Nephron (organoid): Measurements from ENCODE around the gene DUSP14.

Experiments
- H3K27ac Mint-ChIP-seq, 3 experiments: 2 replicates each; pipeline ENCODE4 v1.8.0; 2020; ENCODE audit warnings: mixed read lengths in 3 of 3, mild to moderate bottlenecking in 2 of 3, moderate library complexity in 1 of 3
- H3K27me3 Mint-ChIP-seq: 2 replicates; pipeline ENCODE4 v1.8.0; 2021; ENCODE audit warnings: low read depth, mild to moderate bottlenecking, moderate library complexity, mixed read lengths
- H3K36me3 Mint-ChIP-seq: 2 replicates; pipeline ENCODE4 v1.8.0; 2020; ENCODE audit warnings: low read depth, mixed read lengths
- H3K4me1 Mint-ChIP-seq: 2 replicates; pipeline ENCODE4 v1.8.0; 2020; ENCODE audit warnings: mixed read lengths
- H3K4me3 Mint-ChIP-seq, 3 experiments: 2 replicates each; pipeline ENCODE4 v1.8.0; 2020; ENCODE audit warnings: mild to moderate bottlenecking in 3 of 3, mixed read lengths in 3 of 3, moderate library complexity in 2 of 3
- H3K9me3 Mint-ChIP-seq: 2 replicates; pipeline ENCODE4 v1.8.0; 2020; ENCODE audit warnings: mixed read lengths
- TF ChIP-seq, protein P1 (sequence below), 3 experiments: fragments of 200-600 bp; sonication (generic); IDR thresholded peaks; one replicate each; pipeline ENCODE4 v1.5.0; 2021; ENCODE audit warnings: antibody characterized with exemption in 3 of 3; ENCODE audit not compliant: unreplicated experiment in 3 of 3

DUSP14 gene

DNA sequence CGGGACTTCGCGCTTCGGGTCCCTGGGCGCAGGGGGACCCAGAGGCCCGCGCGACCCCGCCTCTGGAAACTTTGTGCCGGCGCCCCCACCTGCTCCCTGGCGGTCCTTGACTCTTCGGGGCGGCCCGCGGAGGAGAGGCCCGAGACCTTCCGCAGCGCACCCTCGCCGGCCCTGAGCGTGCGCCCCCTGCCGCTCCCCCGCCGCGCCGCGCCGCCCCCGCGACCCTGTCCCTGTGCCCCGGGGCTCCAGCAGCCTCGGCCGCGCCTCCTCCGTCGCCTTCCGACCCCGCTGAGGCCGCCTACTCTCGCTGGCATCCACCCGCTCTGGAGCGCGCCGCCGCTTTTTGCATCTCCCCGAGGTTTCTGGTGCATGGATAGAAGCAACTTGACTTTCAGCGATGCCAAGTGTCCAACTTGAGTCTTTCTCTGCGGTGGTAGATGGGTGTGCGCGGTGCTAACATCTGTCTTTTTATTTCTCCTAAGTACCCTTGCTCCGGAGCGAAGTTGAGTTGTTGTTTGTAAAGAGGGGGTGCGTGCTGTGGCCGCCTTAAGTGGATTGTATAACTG, 414 bp downstream of the DUSP14 start:
- no peaks in the 10 kb centered on the region for H3K9me3 Mint-ChIP-seq

DNA sequence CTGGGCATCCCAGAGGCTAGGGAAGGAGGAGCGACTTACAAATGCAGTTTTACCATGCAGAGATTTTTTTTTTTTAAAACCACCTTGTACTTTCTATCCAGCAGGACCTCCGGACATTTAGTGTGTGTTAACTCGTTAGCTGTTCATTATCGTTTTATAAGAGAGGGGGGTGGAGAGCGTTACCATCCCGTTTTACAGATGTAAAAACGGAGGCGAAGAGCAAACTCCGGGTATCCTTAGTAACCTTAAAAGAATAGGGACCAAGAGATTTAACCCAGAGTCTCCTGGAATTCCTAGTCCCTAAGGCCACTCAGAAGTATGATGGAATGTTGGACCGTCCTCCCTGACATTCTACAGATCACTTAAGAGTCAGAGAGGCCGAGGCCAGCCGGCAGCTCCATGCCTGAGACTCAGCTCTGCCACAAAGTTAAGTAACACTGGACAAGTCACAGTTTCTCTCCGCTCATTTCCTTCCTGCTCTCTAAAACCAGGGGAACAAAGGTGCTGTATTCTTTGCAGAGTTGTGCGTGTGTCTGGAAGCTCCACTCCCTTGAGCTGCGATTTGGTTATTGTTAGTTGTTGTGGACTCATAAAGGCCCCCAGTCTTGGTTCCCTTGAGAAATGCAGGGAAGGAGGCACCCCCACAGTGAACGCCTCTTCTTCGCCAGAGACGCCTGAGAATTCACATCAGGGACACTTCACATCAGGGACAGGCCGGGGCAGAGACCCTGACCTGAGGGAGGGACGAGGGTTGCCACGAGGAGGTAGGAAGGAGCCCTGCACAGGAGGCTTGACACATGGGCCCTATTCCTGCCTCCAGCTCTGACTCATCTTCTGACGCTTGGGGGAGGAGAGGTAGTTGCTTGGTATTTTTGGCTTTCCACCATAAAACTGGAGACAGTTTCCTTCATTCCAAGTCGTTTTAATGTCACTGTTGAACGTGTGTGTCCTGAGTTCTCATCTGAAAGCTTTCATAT, 1.2 kb downstream of the DUSP14 start:
- Mint-ChIP-seq H3K36me3 (no peaks in the 10 kb centered on the region), H3K27ac (peak overlapping the region; percentile 40 to 86 (median 75)), H3K4me3 (peak overlapping the region; percentile 90 to 95 (median 93)), H3K9me3 (no peaks in the 10 kb centered on the region), H3K4me1 (peaks cover 44% of the 10 kb centered on the region), H3K27me3 (peaks cover 7% of the 10 kb centered on the region)
- TF ChIP-seq, protein P1, sequence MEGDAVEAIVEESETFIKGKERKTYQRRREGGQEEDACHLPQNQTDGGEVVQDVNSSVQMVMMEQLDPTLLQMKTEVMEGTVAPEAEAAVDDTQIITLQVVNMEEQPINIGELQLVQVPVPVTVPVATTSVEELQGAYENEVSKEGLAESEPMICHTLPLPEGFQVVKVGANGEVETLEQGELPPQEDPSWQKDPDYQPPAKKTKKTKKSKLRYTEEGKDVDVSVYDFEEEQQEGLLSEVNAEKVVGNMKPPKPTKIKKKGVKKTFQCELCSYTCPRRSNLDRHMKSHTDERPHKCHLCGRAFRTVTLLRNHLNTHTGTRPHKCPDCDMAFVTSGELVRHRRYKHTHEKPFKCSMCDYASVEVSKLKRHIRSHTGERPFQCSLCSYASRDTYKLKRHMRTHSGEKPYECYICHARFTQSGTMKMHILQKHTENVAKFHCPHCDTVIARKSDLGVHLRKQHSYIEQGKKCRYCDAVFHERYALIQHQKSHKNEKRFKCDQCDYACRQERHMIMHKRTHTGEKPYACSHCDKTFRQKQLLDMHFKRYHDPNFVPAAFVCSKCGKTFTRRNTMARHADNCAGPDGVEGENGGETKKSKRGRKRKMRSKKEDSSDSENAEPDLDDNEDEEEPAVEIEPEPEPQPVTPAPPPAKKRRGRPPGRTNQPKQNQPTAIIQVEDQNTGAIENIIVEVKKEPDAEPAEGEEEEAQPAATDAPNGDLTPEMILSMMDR (IDR thresholded peaks at IDR 0.05; ENCODE audit: unreplicated experiment in 3 of 3), result no peak

More for the DNA sequence above, 414 bp downstream of the DUSP14 start:
- Mint-ChIP-seq H3K27ac (peak overlapping the region; percentile 40 to 86 (median 75)), H3K4me1 (peaks cover 42% of the 10 kb centered on the region), H3K36me3 (no peaks in the 10 kb centered on the region), H3K4me3 (peak overlapping the region; percentile 90 to 95 (median 93)), H3K27me3 (peaks cover 7% of the 10 kb centered on the region)
- TF ChIP-seq, protein P1 (IDR thresholded peaks at IDR 0.05; ENCODE audit: unreplicated experiment in 3 of 3), result peak; percentile 51 to 58 (median 54)

DNA sequence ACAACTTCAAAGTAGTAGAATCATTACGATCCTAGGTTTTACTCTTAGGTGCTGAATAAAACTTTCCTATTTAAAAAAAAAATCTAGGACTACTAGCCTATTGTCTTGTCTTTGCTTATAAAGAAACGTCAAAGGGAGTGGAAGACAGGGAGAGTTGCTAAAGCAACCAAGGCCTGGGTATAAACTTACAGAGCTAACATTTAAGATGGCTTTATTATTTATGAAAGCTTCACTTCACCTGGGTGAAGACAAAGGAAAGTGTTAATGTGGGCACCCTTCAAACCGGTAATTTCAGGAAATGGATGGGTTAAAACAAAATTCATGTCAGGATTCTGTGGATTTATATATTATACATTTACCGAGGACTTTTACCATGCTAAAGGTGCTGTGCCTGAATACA, 2.5 kb downstream of the DUSP14 start:
- TF ChIP-seq, protein P1 (IDR thresholded peaks at IDR 0.05; ENCODE audit: unreplicated experiment in 3 of 3), result no peak
- peak overlapping the region; percentile 61 to 93 (median 90) for H3K4me3 Mint-ChIP-seq
- no peaks in the 10 kb centered on the region for H3K9me3 Mint-ChIP-seq
- H3K4me1 Mint-ChIP-seq, result peaks cover 44% of the 10 kb centered on the region
- no peaks in the 10 kb centered on the region for H3K36me3 Mint-ChIP-seq
- H3K27me3 Mint-ChIP-seq, result peaks cover 7% of the 10 kb centered on the region
- H3K27ac Mint-ChIP-seq, result no peak overlapping the region

DNA sequence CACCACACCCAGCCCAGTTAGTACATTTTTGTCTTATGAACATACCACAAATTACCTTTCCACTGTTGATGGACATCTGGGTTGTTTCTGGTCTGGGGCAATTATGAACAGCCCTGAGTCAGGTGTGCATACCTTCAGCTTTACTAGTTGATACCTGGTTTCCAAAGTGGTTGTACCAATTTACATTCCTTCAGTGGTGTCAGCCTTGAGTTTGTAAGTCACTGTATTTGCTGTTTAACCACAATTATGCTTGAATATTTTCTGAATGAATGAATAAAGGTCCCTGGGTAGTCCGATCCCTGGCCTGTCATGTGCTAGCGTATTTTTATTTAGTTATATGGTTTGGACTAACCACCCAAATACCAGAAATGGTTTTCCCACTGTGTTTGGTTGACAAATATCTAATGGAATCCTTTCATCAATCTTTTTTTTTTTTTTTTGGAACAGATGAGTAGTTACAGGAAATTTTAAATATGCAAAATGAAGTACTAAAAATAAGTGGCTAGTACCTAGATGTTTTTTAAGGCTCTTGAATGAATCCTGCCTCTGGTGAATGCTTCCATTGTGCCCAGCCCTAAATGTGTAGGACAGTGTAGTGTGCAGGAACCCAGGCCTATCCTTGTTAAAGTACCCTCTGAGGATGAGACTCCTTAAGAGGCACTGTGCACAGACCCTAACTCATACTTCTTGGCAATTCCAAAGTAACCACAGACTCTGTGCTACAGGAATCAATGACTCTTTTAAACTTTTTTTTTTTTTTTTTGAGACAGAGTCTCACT, 3.7 kb downstream of the DUSP14 start:
- no peaks in the 10 kb centered on the region for H3K36me3 Mint-ChIP-seq
- TF ChIP-seq, protein P1 (IDR thresholded peaks at IDR 0.05; ENCODE audit: unreplicated experiment in 3 of 3), result no peak
- no peak overlapping the region for H3K27ac Mint-ChIP-seq
- H3K27me3 Mint-ChIP-seq, result peaks cover 3% of the 10 kb centered on the region
- H3K9me3 Mint-ChIP-seq, result no peaks in the 10 kb centered on the region
- H3K4me1 Mint-ChIP-seq, result peaks cover 37% of the 10 kb centered on the region
- peak overlapping the region in 2 of 3 experiments; percentile 52 to 73 for H3K4me3 Mint-ChIP-seq

DNA sequence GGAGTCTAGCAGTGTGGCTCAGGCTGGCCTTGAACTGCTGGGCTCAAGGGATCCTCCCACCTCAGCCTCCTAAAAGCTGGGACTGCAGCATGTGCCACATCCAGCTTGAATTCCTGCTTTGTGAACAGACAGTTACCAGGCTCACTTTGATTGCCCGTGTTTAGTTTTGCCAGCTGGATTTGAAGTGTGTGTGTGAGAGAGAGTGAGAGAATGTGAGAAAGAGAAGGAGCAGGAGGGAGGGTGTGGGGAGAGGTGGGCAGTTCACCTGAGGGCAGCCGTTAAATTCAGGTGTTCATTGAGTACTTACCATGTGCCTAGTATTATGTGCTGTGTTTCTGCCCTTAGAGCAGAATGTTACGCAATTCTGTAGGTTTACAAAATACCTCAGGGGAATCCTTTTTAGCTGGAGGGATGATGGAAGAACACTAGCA, 4.7 kb downstream of the DUSP14 start:
- Mint-ChIP-seq H3K27me3 (peaks cover 2% of the 10 kb centered on the region), H3K4me3 (peak overlapping the region in 1 of 3 experiments; percentile 0), H3K27ac (peak overlapping the region in 2 of 3 experiments; percentile 23 to 28), H3K4me1 (peaks cover 36% of the 10 kb centered on the region), H3K36me3 (no peaks in the 10 kb centered on the region), H3K9me3 (no peaks in the 10 kb centered on the region)
- TF ChIP-seq, protein P1 (IDR thresholded peaks at IDR 0.05; ENCODE audit: unreplicated experiment in 3 of 3), result no peak
